WTC11 (cell line): ENCODE results near the gene GLIPR1.

ENCODE experiments used
- ATF1 ChIP-seq: sonication (generic); formaldehyde crosslinking; IDR thresholded peaks from 2 replicates; pipeline ENCODE4 v1.8.1; 2023; ENCODE audit warnings: mild to moderate bottlenecking, moderate library complexity, missing genetic modification reagents
- ATF3 ChIP-seq: sonication (generic); formaldehyde crosslinking; conservative IDR thresholded peaks from 2 replicates; pipeline ENCODE4 v1.8.1; 2022; ENCODE audit warnings: mild to moderate bottlenecking, missing genetic modification reagents
- CREM ChIP-seq: sonication (generic); formaldehyde crosslinking; IDR thresholded peaks from 2 replicates; pipeline ENCODE4 v1.8.1; 2022; ENCODE audit warnings: mild to moderate bottlenecking, missing genetic modification reagents, moderate library complexity
- E2F1 ChIP-seq: sonication (generic); formaldehyde crosslinking; IDR thresholded peaks from 2 replicates; pipeline ENCODE4 v1.8.0; 2022; ENCODE audit warnings: mild to moderate bottlenecking, missing genetic modification reagents
- FOXP1 ChIP-seq: sonication (generic); formaldehyde crosslinking; IDR thresholded peaks from 2 replicates; pipeline ENCODE4 v1.8.0; 2022; ENCODE audit warnings: missing genetic modification reagents, mild to moderate bottlenecking, moderate library complexity, borderline replicate concordance
- JUN ChIP-seq: sonication (generic); formaldehyde crosslinking; IDR thresholded peaks from 2 replicates; pipeline ENCODE4 v1.8.0; 2023; ENCODE audit warnings: mild to moderate bottlenecking, missing genetic modification reagents
- NFYB ChIP-seq: sonication (generic); formaldehyde crosslinking; conservative IDR thresholded peaks from 2 replicates; pipeline ENCODE4 v1.8.0; 2022; ENCODE audit warnings: low read depth, missing genetic modification reagents
- USF2 ChIP-seq: sonication (generic); formaldehyde crosslinking; IDR thresholded peaks from 2 replicates; pipeline ENCODE4 v1.8.1; 2023; ENCODE audit warnings: mild to moderate bottlenecking, missing genetic modification reagents, moderate library complexity
- ZNF317 ChIP-seq: sonication (generic); formaldehyde crosslinking; IDR thresholded peaks from 2 replicates; pipeline ENCODE4 v1.8.1; 2023; ENCODE audit warnings: low read depth, mild to moderate bottlenecking, moderate library complexity, missing genetic modification reagents, borderline replicate concordance
- ZNF396 ChIP-seq: fragments of 250-450 bp; sonication (Bioruptor Pico); IDR thresholded peaks from 2 replicates; pipeline ENCODE4 v1.8.0; 2021; ENCODE audit warnings: mild to moderate bottlenecking, moderate library complexity, borderline replicate concordance
- ZNF423 ChIP-seq: fragments of 250-450 bp; sonication (Bioruptor Pico); IDR thresholded peaks from 2 replicates; pipeline ENCODE4 v2.1.2; 2022; ENCODE audit warnings: mild to moderate bottlenecking, moderate library complexity
- TF ChIP-seq, protein P1 (sequence below): sonication (generic); formaldehyde crosslinking; IDR thresholded peaks from 2 replicates; pipeline ENCODE4 v1.8.0; 2022; ENCODE audit warnings: mild to moderate bottlenecking, missing genetic modification reagents
- TF ChIP-seq, protein P2 (sequence below): fragments of 200-600 bp; IDR thresholded peaks from 2 replicates; pipeline ENCODE4 v1.8.0; 2022; ENCODE audit warnings: antibody characterized with exemption
- TF ChIP-seq, protein P3 (sequence below): fragments of 250-450 bp; sonication (Bioruptor Pico); IDR thresholded peaks from 2 replicates; pipeline ENCODE4 v1.9.0; 2021; ENCODE audit warnings: mild to moderate bottlenecking

DNA sequence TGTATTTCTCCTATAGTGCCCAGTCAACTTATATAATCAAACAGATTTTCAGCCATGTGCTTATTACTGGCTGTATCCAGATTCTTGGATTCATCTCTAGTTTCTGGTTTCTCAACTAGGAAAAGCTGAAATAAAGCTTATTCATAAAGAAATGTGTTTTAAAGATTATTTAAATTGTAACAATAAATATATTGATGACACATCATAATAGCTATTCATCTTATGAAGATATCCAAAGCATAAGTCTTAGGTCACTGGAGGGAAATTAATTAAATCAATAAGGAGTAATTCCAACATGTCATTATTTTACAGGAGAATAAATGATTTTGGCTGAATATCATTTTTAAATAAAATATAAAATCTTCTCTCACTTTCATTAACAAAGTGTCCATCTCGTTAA lies 63.0 kb downstream of the GLIPR1 start:
- TF ChIP-seq, protein P1, sequence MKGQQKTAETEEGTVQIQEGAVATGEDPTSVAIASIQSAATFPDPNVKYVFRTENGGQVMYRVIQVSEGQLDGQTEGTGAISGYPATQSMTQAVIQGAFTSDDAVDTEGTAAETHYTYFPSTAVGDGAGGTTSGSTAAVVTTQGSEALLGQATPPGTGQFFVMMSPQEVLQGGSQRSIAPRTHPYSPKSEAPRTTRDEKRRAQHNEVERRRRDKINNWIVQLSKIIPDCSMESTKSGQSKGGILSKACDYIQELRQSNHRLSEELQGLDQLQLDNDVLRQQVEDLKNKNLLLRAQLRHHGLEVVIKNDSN, result no peak
- TF ChIP-seq, protein P2, sequence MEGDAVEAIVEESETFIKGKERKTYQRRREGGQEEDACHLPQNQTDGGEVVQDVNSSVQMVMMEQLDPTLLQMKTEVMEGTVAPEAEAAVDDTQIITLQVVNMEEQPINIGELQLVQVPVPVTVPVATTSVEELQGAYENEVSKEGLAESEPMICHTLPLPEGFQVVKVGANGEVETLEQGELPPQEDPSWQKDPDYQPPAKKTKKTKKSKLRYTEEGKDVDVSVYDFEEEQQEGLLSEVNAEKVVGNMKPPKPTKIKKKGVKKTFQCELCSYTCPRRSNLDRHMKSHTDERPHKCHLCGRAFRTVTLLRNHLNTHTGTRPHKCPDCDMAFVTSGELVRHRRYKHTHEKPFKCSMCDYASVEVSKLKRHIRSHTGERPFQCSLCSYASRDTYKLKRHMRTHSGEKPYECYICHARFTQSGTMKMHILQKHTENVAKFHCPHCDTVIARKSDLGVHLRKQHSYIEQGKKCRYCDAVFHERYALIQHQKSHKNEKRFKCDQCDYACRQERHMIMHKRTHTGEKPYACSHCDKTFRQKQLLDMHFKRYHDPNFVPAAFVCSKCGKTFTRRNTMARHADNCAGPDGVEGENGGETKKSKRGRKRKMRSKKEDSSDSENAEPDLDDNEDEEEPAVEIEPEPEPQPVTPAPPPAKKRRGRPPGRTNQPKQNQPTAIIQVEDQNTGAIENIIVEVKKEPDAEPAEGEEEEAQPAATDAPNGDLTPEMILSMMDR, result no peak
- no peak for TF ChIP-seq ZNF423 (CRISPR knock-in tag)
- TF ChIP-seq ZNF396, result no peak
- no peak for TF ChIP-seq ATF3
- TF ChIP-seq ZNF317, result no peak
- no peak for TF ChIP-seq ATF1
- no peak for TF ChIP-seq E2F1 (CRISPR knock-in tag)
- no peak for TF ChIP-seq JUN
- TF ChIP-seq FOXP1 (CRISPR knock-in tag), result no peak
- no peak for TF ChIP-seq USF2 (CRISPR knock-in tag)
- no peak for TF ChIP-seq CREM (CRISPR knock-in tag)
- TF ChIP-seq, protein P3, sequence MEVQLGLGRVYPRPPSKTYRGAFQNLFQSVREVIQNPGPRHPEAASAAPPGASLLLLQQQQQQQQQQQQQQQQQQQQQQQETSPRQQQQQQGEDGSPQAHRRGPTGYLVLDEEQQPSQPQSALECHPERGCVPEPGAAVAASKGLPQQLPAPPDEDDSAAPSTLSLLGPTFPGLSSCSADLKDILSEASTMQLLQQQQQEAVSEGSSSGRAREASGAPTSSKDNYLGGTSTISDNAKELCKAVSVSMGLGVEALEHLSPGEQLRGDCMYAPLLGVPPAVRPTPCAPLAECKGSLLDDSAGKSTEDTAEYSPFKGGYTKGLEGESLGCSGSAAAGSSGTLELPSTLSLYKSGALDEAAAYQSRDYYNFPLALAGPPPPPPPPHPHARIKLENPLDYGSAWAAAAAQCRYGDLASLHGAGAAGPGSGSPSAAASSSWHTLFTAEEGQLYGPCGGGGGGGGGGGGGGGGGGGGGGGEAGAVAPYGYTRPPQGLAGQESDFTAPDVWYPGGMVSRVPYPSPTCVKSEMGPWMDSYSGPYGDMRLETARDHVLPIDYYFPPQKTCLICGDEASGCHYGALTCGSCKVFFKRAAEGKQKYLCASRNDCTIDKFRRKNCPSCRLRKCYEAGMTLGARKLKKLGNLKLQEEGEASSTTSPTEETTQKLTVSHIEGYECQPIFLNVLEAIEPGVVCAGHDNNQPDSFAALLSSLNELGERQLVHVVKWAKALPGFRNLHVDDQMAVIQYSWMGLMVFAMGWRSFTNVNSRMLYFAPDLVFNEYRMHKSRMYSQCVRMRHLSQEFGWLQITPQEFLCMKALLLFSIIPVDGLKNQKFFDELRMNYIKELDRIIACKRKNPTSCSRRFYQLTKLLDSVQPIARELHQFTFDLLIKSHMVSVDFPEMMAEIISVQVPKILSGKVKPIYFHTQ, result no peak
- TF ChIP-seq NFYB (CRISPR knock-in tag), result no peak
